Hepatocyte (in vitro differentiated cells): Measurements from ENCODE around the gene BCLAF1.

Source experiments
- CTCF ChIP-seq: fragments of 200-600 bp; sonication (generic); IDR thresholded peaks from 2 replicates; pipeline ENCODE4 v1.5.1; 2016; ENCODE audit warnings: antibody characterized with exemption, mild to moderate bottlenecking; ENCODE audit not compliant: poor library complexity
- EZH2 ChIP-seq: fragments of 200-600 bp; sonication (generic); IDR thresholded peaks from 2 replicates; pipeline ENCODE4 v1.6.1; 2016; ENCODE audit warnings: antibody characterized with exemption, mild to moderate bottlenecking, borderline replicate concordance

GRCh38 chr6:136254851-136255466, 34.7 kb downstream of the BCLAF1 start:
- TF ChIP-seq EZH2 (no peak), CTCF (no peak)
